Tibial nerve (tissue), 4 donors: ENCODE data around the gene NOX3. TPM values are rescaled to one million over a fixed set of nuclear protein-coding genes. Genes with fewer than 3 reads are reported as not detected.

Source experiments
- DNase-seq, 2 donors: peaks; one replicate each; pipeline ENCODE4 v3.0.0-alpha.2; 2019; ENCODE audit warnings: low spot score in 2 of 2
- H3K27ac ChIP-seq, 4 donors: fragments of 200-600 bp; sonication (generic) in 3 of 4; one replicate each; pipeline ENCODE4 v1.5.1; 2017 to 2019; ENCODE audit warnings: mild to moderate bottlenecking in 1 of 4
- H3K27me3 ChIP-seq, 2 donors: fragments of 200-600 bp; sonication (generic) in 1 of 2; one replicate each; pipeline versions ENCODE4 v1.5.1 to v1.6.0; 2017 to 2019
- H3K36me3 ChIP-seq, 3 donors: fragments of 200-600 bp; sonication (generic); one replicate each; pipeline ENCODE4 v1.5.1; 2018 to 2019
- H3K4me1 ChIP-seq, 4 donors: fragments of 200-600 bp; sonication (generic) in 3 of 4; one replicate each; pipeline ENCODE4 v1.5.1; 2017 to 2019
- H3K4me3 ChIP-seq, 4 donors: fragments of 200-600 bp; sonication (generic) in 3 of 4; one replicate each; pipeline ENCODE4 v1.5.1; 2017 to 2019; ENCODE audit warnings: mild to moderate bottlenecking in 1 of 4, moderate library complexity in 1 of 4
- H3K9me3 ChIP-seq, 4 donors: fragments of 200-600 bp; sonication (generic) in 3 of 4; one replicate each; pipeline ENCODE4 v1.5.1; 2017 to 2019
- CTCF ChIP-seq, 5 experiments: fragments of 200-600 bp in 3 of 5; fragments of 450-650 bp in 2 of 5; sonication (generic) in 3 of 5; IDR thresholded peaks; one replicate each; pipeline ENCODE4 v1.5.1; 2016 to 2019; ENCODE audit warnings: antibody characterized with exemption in 5 of 5, mild to moderate bottlenecking in 3 of 5, moderate library complexity in 2 of 5
- EP300 ChIP-seq, 2 donors: sonication (generic); formaldehyde crosslinking; IDR thresholded peaks; one replicate each; pipeline ENCODE4 v1.6.1; 2017; ENCODE audit warnings: antibody characterized with exemption in 2 of 2, mild to moderate bottlenecking in 1 of 2
- POLR2A ChIP-seq, 2 donors: fragments of 450-650 bp; IDR thresholded peaks; one replicate each; pipeline ENCODE4 v1.6.1; 2017; ENCODE audit warnings: antibody characterized with exemption in 2 of 2, mild to moderate bottlenecking in 2 of 2, moderate library complexity in 2 of 2
- WGBS, 2 donors: methylation state at CpG; one replicate each; pipeline ENCODE4 v1.1.5; 2018; 5-methylcytosine and 5-hydroxymethylcytosine counted together
- total RNA-seq, 4 donors: library from RNA; depleted of rRNA; stranded (reverse); fragments of >200 nt; gene quantifications; one replicate each; pipeline ENCODE4 v1.1.0, GENCODE V29; 2016

Gene NOX3
- total RNA-seq = not detected

GRCh38 chr6:155455766-155456165, at the start of gene NOX3:
Gene NOX3, minus strand, starts transcription at chr6:155455839. Its CDS starts 39 bp downstream, at chr6:155455800.
- H3K4me3 ChIP-seq = no peak within 1 kb of the TSS
- TF ChIP-seq CTCF (IDR thresholded peaks at IDR 0.05) = no peak
- no peak for TF ChIP-seq EP300 (IDR thresholded peaks at IDR 0.05)
- no peak for TF ChIP-seq POLR2A (IDR thresholded peaks at IDR 0.05)
- H3K9me3 ChIP-seq = no peaks in the 10 kb centered on the region
- no peaks in the 10 kb centered on the region for H3K27me3 ChIP-seq
- H3K27ac ChIP-seq = no peak within 1 kb of the TSS
- no peaks in the 10 kb centered on the region for H3K36me3 ChIP-seq
- no peaks in the 10 kb centered on the region for H3K4me1 ChIP-seq
- 57 to 61% methylated on average over 5 of the region's 5 CpGs for WGBS, 2 donors
- no peak for DNase-seq

- Histone ChIP-seq H3K4me3 (no peak overlapping the region), H3K27me3 (no peaks in the 10 kb centered on the region), H3K27ac (no peak overlapping the region), H3K36me3 (no peaks in the 10 kb centered on the region), H3K4me1 (no peaks in the 10 kb centered on the region), H3K9me3 (peaks cover 0 to 3% (median 0%) of the 10 kb centered on the region in 4 donors)
- no peak for DNase-seq
- WGBS, 2 donors = 66 to 68% methylated on average over 5 of the region's 5 CpGs
- TF ChIP-seq POLR2A (IDR thresholded peaks at IDR 0.05) = no peak
Observed at GRCh38 chr6:155504848-155505607, 49.4 kb upstream of the NOX3 start.

GRCh38 chr6:155502393-155502792, 46.8 kb upstream of the NOX3 start:
- TF ChIP-seq POLR2A (IDR thresholded peaks at IDR 0.05) (no peak), CTCF (IDR thresholded peaks at IDR 0.05) (no peak), EP300 (IDR thresholded peaks at IDR 0.05) (no peak)
- WGBS, 2 donors = 97 to 100% methylated on average over 1 of the region's 1 CpG

GRCh38 chr6:155499574-155499973, 43.9 kb upstream of the NOX3 start:
- H3K4me1 ChIP-seq = peaks cover 0 to 13% (median 6%) of the 10 kb centered on the region in 4 donors
- no peak for DNase-seq
- peaks cover 0 to 3% (median 0%) of the 10 kb centered on the region in 4 donors for H3K9me3 ChIP-seq
- no peak for TF ChIP-seq CTCF (IDR thresholded peaks at IDR 0.05)
- no peak for TF ChIP-seq POLR2A (IDR thresholded peaks at IDR 0.05)
- TF ChIP-seq EP300 (IDR thresholded peaks at IDR 0.05) = no peak
- H3K36me3 ChIP-seq = no peaks in the 10 kb centered on the region
- H3K27me3 ChIP-seq = no peaks in the 10 kb centered on the region
- no peak overlapping the region for H3K27ac ChIP-seq
- WGBS, 2 donors = 89 to 90% methylated on average over 4 of the region's 4 CpGs
- H3K4me3 ChIP-seq = no peak overlapping the region

More at GRCh38 chr6:155502393-155502792, 46.8 kb upstream of the NOX3 start:
- no peak for DNase-seq
- Histone ChIP-seq H3K4me3 (no peak overlapping the region), H3K36me3 (no peaks in the 10 kb centered on the region), H3K4me1 (no peaks in the 10 kb centered on the region), H3K9me3 (peaks cover 0 to 3% (median 0%) of the 10 kb centered on the region in 4 donors), H3K27ac (no peak overlapping the region), H3K27me3 (no peaks in the 10 kb centered on the region)

- H3K4me1 ChIP-seq = peaks cover 0 to 25% (median 13%) of the 10 kb centered on the region in 4 donors
- no peaks in the 10 kb centered on the region for H3K27me3 ChIP-seq
- WGBS, 2 donors = 93 to 100% methylated on average over 2 of the region's 2 CpGs
- no peaks in the 10 kb centered on the region for H3K36me3 ChIP-seq
- DNase-seq = no peak
- no peak overlapping the region for H3K4me3 ChIP-seq
- peaks cover 0 to 3% (median 0%) of the 10 kb centered on the region in 4 donors for H3K9me3 ChIP-seq
- no peak for TF ChIP-seq CTCF (IDR thresholded peaks at IDR 0.05)
- no peak for TF ChIP-seq EP300 (IDR thresholded peaks at IDR 0.05)
- no peak for TF ChIP-seq POLR2A (IDR thresholded peaks at IDR 0.05)
- H3K27ac ChIP-seq = no peak overlapping the region
Observed at GRCh38 chr6:155498370-155498769, 42.7 kb upstream of the NOX3 start.
